ENCODE results near the gene FER.
"Not testable (repeated sequence)": the region's sequence is repeated elsewhere in the genome, so short reads cannot be mapped to it uniquely, and the experiment has no call there.

The FER gene

DNA sequence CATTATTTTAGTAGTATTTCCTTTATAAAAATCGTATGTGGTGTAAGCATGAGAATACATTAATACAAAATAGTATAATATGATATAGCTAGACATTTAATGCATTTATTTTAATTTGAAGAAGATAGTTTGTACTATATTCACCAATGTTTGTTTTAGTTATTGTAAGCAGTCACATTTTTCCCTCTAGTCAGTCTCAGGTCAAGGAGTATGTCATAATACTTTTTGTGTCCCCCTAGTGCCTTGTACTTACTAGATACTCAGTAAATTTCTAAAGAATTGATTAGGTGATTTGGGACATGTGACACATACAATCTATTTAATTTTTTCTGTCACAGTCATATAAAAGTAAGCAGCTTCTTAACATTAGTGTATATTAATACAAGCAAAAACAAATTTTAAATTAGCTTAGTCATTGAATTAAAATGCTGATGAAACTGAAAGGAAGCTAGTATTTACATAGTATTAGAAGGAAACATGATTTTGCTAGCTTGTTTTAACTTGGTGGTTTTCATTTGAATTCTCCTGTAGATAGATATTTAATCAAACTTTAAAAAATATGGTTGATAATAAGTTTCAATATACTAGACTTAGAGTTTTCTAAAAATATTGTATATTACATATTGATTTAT lies 242.2 kb downstream of the FER start:
- DNase-seq, result no peak

DNA sequence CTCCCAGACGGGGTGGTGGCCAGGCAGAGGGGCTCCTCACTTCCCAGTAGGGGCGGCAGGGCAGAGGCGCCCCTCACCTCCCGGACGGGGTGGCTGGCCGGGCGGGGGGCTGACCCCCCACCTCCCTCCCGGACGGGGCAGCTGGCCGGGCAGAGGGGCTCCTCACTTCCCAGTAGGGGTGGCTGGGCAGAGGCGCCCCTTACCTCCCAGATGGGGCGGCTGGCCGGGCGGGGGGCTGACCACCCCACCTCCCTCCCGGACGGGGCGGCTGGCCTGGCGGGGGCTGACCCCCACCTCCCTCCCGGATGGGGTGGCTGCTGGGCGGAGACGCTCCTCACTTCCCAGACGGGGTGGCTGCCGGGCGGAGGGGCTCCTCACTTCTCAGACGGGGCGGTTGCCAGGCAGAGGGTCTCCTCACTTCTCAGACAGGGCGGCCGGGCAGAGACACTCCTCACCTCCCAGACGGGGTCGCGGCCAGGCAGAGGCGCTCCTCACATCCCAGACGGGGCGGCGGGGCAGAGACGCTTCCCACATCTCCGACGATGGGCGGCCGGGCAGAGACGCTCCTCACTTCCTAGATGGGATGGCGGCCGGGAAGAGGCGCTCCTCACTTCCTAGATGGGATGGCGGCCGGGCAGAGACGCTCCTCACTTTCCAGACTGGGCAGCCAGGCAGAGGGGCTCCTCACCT lies 244.8 kb downstream of the FER start:
- not testable (repeated sequence) for DNase-seq

DNA sequence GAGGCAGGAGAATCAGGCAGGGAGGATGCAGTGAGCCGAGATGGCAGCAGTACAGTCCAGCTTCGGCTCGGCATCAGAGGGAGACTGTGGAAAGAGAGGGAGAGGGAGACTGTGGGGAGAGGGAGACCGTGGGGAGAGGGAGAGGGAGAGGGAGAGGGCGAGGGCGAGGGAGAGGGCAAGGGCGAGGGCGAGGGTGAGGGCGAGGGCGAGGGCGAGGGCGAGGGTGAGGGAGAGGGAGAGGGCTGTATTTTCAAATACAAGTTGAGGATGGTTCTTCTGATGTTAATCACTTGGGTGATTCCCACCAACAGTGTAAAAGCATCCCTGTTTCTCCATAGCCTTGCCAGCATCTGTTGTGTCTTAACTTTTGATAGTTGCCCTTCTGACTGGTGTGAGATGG lies 245.7 kb downstream of the FER start:
- DNase-seq, result not testable (repeated sequence)

DNA sequence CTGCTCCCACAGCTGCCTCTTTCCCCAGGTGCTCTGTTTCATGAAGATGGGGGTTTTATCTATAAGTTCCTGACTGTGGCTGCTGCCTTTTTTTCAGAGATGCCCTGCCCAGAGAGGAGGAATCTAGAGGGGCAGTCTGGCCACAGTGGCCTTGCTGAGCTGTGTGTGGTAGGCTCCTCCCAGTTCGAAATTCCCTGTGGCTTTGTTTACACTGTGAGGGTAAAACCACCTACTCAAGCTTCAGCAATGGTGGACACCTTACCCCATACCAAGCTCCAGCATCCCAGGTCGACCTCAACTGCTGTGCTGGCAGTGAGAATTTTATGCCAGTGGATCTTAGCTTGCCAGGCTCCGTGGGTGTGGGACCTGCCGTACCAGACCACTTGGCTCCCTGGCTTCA lies 250.0 kb downstream of the FER start:
- no peak for DNase-seq

DNA sequence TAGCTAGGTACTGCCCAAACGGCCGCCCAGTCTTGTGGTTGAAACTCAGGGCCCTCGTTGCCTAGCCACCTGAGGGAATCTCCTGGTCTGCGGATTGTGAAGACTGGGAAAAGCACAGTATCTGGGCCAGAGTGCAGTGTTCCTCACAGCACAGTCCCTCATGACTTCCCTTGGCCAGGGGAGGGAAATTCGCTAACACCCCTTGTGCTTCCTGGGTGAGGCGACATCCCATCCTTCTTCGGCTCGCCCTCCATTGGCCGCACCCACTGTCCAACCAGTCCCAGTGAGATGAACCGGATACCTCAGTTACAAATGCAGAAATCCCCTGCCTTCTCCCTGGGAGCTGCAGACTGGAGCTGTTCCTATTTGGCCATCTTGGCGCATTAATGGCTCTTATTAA lies 250.5 kb downstream of the FER start:
- DNase-seq, result no peak

DNA sequence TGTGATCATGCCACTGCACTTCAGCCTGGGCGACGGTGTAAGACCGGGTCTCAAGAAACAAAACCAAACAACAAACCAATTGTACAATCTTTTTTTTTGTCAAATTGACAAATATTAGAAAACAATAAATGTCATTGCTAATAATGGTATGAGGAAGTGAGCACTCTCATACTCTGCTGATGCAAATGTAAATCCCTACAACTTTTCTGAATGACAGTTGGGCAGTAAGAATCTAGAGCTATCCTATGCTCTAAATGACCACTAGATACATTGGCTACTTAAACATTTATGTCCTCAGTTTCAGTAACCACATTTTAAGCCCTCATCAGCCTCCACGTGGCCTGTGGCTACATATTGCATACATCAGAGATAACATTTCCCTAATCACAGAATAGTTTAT lies 256.2 kb downstream of the FER start:
- no peak for DNase-seq

DNA sequence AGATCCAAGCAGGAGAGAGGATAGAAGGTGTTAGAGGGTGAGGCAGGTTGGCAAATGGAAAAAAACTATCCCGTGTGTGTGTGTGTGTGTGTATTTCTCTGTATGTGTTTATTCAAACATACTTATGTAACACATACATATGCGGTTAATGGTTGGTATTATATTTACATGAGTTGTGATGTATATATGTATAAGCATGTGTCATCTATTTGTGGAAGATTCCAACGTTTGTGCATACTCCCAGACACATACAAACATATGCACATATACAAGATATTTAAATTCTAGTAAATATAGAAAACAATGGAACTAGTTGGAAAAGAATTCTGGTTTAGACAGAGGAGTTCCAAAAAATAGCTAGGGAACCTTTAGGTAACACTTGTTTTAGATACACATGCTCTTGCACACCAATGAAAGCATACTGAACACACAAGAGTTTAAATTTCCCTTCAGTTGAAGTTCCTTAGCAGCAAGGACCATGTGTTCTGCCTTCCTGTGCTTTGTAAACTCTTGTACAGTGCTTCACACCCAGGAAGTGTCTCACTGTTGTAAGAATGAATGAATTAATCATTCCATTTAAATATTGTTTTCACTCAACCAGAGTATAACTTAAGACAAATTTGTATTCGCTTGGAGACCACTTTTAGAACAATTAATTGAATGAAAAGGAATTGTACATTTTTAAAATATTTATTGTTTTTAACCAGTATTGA lies 257.8 kb downstream of the FER start:
- DNase-seq, result no peak

DNA sequence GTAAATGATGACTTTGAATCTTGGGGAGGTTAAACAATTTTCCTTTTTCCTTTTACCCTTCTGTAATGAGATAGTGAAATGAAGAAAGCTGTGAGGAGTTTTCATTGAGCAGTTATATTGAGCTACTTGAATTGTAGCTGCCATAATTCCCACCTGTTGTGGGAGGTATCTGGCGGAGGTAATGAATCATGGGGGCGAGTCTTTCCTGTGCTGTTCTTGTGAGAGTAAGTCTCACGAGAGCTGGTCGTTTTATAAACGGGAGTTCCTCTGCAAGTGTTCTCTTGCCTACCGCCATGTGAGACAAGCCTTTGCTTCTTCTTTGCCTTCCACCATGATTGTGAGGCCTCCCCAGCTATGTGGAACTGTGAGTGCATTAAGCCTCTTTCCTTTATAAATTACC lies 258.4 kb downstream of the FER start:
- DNase-seq, result no peak

DNA sequence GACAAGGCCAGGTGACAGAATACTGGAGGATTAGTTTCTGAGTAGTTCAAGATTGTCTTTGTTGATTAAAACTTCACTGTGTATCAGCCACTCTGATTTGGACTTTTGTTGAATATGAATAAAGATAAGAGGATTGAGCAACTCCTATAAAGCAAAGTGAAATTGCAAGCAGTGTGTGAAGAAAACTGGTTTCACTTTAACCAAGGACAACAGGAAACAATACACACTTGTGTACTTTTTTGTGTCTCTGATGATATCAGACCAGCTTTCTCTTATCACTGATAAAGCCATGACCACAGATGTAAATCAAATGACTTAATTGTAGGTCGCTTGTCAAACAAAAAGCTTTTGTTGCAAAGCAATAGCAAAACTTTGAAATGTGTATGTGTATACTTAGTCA lies 268.6 kb downstream of the FER start:
- no peak for DNase-seq

DNA sequence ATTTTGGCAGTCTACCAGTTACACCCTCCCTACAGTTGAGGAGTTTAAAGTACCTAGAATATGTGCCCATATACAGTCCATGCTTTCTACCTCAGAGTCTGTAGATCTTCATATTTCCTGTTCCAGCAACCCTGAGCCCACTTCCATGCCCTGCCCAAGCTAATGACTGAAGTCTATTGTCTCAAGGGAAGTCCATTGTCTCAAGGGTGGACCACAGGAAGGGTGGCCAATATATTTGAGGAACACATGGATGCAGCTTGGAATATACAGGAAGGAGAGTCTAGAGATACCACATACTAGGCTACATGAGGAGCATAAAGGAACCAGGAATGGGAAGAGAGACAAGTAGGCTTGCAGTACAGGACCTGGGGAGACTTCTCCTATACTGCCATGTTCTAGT lies 274.4 kb downstream of the FER start:
- no peak for DNase-seq

DNA sequence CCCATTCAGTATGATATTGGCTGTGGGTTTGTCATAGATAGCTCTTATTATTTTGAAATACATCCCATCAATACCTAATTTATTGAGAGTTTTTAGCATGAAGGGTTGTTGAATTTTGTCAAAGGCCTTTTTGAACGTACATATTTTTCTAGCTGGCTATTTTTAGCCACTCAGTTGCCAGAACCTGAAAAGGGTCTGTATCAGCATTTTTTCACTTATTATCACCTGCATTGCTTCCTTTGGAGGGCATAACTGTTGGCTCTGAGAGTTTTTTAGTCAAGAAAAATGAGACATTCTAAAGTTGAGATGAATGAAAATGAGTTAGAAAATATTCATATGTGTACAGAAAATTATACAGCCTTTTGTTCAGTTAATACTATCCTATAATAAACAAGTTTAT lies 278.0 kb downstream of the FER start:
- not testable (repeated sequence) for DNase-seq

DNA sequence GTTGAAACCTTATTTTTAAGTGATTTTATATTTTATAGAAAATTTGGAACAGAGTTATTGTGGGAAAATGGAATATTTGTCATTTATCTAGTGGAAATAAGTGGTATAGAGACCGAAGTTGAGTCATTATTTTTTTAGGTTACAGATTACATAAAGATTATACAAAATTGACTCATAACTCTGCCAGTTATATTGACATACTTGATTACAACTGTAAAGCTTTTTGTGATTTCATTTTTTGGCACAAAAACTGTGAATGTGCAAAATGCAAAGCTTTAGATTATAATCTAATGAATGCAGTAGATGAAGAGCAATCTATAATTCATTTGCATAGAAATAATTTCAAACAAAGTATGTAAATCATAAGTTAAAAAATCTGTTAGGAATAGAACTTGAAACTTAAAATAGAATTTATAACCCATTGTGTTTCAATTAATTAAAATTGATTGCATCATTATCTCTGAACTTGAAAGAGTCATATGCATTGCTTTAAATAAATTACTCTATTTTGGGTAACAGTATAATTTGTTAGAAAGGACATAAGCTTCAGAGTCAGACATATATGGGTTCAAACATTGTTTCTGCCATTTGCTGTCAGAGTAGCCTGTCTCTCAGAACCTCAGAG lies 280.4 kb downstream of the FER start:
- no peak for DNase-seq

DNA sequence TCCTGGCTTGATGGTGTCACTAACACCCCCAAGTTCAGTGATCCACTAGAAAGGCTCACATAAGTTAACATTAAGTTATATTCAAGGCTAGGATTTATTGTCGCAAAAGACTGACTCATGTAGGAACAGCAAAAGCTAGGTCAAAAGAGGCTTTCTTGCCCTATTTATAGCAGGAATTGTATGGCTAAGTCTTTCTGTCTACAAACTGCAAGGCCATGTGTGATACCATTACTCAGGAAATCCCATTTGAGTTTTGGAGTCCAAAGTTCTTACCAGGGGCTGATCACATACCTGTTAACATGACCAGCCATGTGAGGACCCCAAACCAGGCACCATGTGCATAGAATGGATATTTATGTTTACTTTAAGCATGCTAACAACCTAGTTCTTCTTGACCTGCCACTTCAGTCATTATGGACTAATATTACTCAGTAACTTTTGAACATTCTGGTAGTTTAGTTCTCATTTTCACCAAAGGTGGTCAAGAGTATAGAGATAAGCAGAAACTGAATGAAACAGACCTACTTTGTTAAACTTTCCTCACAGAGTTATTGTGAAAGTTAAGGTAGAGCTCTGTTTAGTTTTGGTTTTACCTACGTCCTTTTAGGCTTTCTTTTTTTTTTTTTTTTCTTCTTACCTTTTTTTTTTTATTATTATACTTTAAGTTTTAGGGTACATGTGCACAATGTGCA lies 281.1 kb downstream of the FER start:
- DNase-seq, result no peak

DNA sequence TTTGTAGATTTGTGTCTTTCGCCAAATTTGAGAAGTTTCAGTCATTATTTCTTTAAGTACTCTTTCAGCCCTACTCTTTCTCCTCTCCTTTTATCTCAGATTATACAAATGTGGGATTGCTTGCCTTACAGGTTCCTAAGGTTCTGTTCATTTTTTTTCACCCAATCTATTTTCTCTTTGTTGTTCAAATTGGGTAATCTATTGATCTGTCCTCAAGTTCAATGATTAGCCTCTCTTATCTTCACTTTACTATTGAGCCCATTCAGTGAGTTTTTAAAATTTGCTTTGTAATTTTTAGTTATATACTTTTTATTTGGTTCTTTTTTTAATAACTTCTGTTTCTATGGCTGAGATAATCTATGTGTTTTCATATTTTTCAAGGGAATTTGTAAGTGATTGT lies 282.1 kb downstream of the FER start:
- DNase-seq, result no peak

DNA sequence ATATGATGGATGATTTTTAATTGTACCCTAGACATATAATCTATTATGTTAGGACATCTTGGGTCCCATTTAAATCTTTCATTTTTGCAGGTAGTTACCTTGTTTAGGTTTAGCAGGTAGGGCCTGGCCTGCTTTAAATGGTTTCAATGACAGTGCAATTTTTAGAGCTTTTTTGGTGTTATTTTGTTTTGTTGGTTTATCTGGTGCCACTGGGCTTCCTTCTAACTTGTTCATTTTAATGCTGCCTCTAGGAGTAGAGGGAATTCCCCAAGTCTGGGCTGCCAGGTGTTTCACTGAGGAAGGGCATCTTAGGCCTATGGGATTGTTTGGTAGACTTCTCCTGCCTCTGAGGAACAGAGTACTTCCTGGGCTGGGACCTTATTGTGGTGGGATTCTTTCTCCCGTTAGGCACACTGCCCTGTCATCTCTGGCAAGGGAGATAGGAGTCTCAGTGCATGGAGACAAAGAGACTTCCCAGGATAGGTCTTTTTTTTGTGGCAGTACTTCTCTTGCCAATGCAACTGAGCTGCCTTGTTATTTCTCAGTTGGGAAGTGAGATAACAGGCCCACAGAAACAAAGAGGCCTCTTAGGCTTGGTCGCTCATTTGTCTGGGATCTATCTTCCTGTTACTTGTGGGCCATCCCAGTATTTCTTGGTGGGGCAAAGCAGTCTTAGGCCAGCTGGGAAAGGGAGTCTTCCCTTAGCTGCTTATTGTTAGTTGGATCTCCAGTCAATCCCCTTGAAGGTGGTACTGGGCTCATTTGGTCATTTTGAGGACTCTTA lies 282.9 kb downstream of the FER start:
- no peak for DNase-seq

DNA sequence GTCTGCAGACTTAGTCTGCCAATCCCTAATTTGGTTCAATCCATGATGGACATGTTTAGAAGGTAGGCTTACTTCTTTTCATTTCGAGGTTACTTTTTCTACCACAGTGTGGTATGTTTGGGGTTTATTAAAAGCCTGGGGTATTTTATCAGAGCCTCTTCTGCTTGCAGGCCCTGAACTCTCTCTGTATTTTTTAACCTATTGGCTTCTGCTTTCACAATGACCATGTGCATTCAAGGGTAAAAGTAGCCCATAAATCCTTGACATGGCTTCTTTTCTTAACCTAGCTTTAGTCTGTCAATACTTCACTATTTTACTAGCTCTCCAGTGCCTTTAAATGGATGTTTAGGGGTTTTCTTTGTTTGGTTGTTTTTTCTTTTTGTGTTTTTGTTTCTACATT lies 286.6 kb downstream of the FER start:
- DNase-seq, result no peak

DNA sequence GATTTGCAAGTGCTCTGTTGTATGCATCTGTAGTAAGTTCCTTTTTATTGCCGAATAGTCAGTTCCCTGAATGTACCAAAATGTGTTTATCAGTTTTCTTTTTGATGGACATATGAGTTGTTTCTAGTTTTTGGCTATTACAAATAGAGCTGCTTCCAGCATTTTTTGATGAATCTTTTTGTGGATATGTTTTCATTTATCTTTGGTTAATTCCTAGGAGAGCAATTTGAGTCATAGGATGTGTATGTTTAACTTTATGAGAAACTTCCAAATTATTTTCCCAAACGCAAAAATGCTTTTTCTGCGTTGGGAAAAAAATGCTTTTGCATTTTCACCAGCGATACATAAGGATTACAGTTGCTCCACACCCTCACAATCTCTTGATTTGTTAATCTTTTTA lies 287.7 kb downstream of the FER start:
- no peak for DNase-seq

DNA sequence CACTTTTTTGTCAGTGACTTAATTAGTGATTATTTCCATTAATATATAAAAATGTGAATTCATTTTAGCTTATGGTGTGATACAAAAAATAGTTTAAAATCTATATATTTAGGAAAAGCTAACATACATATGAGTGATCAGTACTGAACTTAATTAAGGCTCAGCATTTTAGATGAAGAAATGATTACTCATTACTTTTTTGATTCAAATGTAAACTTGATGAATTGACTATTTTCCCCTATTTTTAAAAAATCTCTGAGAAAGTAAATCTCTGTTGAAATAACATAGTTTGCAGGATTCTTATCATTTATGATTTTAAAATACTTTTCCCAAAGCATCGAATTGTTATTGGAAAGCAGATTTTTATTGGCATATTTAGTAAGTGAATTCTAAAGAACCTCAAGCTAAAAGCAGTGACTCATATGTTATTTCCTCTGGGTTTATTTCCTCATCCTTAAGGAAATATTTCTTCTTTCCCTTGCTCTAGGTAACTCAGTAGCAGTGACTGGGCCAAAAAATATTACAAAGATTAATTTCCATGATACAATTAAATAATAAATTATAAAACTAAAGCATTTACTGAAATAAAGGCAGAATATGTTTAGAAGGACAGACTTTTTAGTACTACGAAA lies 290.6 kb downstream of the FER start:
- no peak for DNase-seq

DNA sequence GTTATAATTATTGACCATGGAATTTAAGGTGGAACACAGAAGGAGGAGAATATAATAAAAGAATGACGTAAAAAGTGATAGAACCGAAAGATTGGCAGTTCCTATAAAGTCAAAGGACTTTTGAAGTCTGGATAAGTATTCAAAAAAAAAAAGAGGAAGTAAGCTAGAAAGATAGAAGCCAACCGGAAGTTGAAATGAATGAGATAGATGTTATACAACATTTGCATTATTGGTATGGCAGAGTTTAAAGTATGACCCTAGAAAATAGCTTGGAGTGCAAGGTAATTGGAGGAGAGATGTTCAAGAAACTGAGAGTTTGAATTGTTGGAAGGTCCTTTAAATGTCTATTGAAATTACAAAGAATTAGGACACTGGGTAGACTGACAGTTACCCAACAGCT lies 293.6 kb downstream of the FER start:
- DNase-seq, result no peak

DNA sequence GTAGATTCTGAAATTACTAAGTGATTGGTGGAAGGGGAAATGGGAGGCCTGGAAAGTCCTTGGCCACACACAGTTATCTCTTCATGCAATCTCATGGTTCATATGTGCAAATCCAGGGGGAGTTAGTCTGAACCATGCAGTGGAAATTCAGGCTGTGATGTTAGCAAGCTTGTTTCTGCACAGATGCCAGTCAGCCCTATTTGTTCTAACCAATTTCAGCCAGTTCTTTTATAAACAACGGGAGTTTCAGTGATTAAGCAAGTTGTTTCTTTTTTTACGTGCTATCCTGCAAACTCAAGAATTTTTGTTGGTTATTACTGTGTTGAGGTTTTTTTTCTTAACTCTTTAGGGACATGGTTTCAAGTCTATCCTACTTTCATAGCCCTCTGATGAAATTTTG lies 298.0 kb downstream of the FER start:
- DNase-seq, result no peak

DNA sequence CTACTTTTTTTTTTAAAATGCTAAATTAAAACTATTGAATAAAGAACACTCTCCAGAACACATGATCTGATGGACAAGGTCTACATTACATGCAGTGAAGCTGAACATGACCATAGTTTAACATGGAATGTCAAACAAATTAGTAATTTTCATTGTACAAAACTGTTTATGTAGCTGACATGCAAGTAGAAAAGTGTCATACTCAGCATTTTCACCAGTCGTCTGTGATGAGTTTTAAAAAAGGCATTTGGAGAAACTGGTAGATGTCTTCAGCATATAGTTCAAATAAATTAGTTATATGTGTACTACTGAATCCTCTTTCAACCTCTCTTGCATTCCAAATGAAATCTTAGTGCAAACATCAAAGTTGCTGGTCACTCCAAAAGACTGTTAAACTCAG lies 301.9 kb downstream of the FER start:
- DNase-seq, result no peak

DNA sequence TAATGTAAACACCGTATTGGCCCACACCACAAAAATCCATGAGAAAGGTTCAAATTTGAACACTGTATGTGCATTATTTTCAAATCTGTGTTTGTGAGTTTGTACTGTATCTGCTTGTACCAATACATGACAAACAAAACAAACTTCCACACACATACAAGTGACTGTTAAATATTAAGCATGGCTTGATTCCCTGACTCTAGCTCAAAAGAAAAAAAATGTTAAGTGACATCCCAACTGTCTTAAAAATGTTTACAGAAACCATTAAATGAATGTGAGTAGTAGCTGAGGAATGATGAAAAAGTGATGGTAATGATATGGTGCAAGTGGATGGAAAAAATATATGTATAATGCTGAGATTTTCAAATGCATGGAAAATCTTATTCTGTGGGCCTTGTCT lies 302.6 kb downstream of the FER start:
- DNase-seq, result not testable (repeated sequence)
